ENCODE measurements around the gene FBH1. TPM values are rescaled to one million over a fixed set of nuclear protein-coding genes. Genes with fewer than 3 reads are reported as not detected.

FBH1 gene
- total and polyA plus RNA-seq, 7 experiments from 2014 or later: 59.9 to 105 (median 78.6) TPM

GRCh38 chr10:5942001-5942400, 52.0 kb downstream of the FBH1 start:
- Histone ChIP-seq H3K4me1 (ENCODE audit: control insufficient read depth in 2 of 2, insufficient read depth in 2 of 2, low read length in 2 of 2) (no peaks in the 10 kb centered on the region), H3K4me3 (ENCODE audit: low read length) (no peak overlapping the region), H3K36me3 (ENCODE audit: control insufficient read depth in 2 of 3, insufficient read depth in 3 of 3, low read length in 3 of 3) (peaks cover 0 to 18% (median 0%) of the 10 kb centered on the region in 3 experiments), H3K27me3 (ENCODE audit: control insufficient read depth in 2 of 2, insufficient read depth in 2 of 2, low read length in 2 of 2) (no peaks in the 10 kb centered on the region), H3K9me3 (ENCODE audit: control insufficient read depth in 2 of 3, low read length in 3 of 3) (no peaks in the 10 kb centered on the region), H3K27ac (ENCODE audit: low read depth, low read length) (no peak overlapping the region)
- Mint-ChIP-seq H3K4me3 (no peak overlapping the region), H3K36me3 (peaks cover 4 to 13% (median 8%) of the 10 kb centered on the region in 5 donors), H3K4me1 (peaks cover 3 to 13% (median 8%) of the 10 kb centered on the region in 7 donors), H3K27ac (no peak overlapping the region), H3K9me3 (peaks cover 0 to 3% (median 0%) of the 10 kb centered on the region in 11 donors), H3K27me3 (no peaks in the 10 kb centered on the region)
- POLR2A ChIA-PET: no interaction called here
- intact Hi-C loops (cut with micrococcal nuclease): no loop called here
- CTCF ChIA-PET: no interaction called here
- ATAC-seq (no peak), DNase-seq (no peak)

DNA sequence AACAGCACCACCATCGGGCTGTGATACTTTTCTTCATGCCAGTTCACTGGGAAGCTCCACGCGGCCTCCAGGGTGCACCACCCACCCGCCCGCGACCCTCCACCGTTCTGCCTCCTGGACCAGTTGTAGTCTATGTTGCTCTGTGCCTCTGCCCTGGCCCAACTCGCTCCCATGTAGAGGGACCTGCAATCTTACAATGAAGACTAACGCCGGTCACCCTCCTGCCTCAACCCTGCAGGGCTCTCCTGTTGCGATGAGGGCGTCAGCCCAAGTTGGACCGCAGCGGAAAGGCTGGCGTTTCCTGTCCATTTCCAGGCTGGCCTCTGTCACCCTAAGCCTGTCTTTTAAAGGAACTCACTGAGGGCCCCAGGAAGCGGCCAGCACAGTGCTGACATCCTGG, 52.4 kb downstream of the FBH1 start:
- peaks cover 0 to 3% (median 0%) of the 10 kb centered on the region in 11 donors for H3K9me3 Mint-ChIP-seq
- peaks cover 3 to 13% (median 8%) of the 10 kb centered on the region in 7 donors for H3K4me1 Mint-ChIP-seq
- Histone ChIP-seq H3K27me3 (ENCODE audit: control insufficient read depth in 2 of 2, insufficient read depth in 2 of 2, low read length in 2 of 2) (no peaks in the 10 kb centered on the region), H3K4me1 (ENCODE audit: control insufficient read depth in 2 of 2, insufficient read depth in 2 of 2, low read length in 2 of 2) (no peaks in the 10 kb centered on the region), H3K27ac (ENCODE audit: low read depth, low read length) (no peak overlapping the region), H3K36me3 (ENCODE audit: control insufficient read depth in 2 of 3, insufficient read depth in 3 of 3, low read length in 3 of 3) (peaks cover 0 to 13% (median 0%) of the 10 kb centered on the region in 3 experiments), H3K9me3 (ENCODE audit: control insufficient read depth in 2 of 3, low read length in 3 of 3) (no peaks in the 10 kb centered on the region), H3K4me3 (ENCODE audit: low read length) (no peak overlapping the region)
- peaks cover 3 to 12% (median 8%) of the 10 kb centered on the region in 5 donors for H3K36me3 Mint-ChIP-seq
- H3K27me3 Mint-ChIP-seq: no peaks in the 10 kb centered on the region
- ChIA-PET POLR2A (no interaction called here), CTCF (no interaction called here)
- H3K4me3 Mint-ChIP-seq: no peak overlapping the region
- intact Hi-C loops (cut with micrococcal nuclease): no loop called here
- no peak for DNase-seq
- ATAC-seq: peak; percentile 66
- no peak overlapping the region for H3K27ac Mint-ChIP-seq

DNA sequence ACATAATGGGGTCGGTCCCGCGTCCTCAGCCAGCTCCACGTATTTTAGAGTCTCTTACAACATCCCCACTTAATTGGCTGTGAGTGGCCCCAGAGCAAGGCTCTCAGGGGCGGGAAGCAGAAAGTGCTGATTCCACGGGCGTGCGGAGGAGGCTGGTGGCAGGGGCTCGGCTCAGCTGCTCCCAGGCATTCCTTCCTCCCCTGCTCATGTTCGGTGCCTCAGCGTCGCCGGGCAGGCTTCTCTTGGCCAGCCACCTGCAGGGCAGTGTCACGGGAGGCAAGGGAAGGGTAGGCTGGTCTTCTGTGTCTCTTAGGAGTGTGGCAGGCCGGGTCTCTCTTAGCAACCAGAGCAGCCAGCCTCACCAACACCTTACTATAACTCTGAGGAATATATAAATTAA, 53.5 kb downstream of the FBH1 start:
- no peak overlapping the region for H3K4me3 Mint-ChIP-seq
- H3K36me3 Mint-ChIP-seq: peaks cover 0 to 4% (median 2%) of the 10 kb centered on the region in 5 donors
- no peaks in the 10 kb centered on the region for H3K27me3 Mint-ChIP-seq
- Histone ChIP-seq H3K4me1 (ENCODE audit: control insufficient read depth in 2 of 2, insufficient read depth in 2 of 2, low read length in 2 of 2) (no peaks in the 10 kb centered on the region), H3K9me3 (ENCODE audit: control insufficient read depth in 2 of 3, low read length in 3 of 3) (no peaks in the 10 kb centered on the region), H3K27ac (ENCODE audit: low read depth, low read length) (no peak overlapping the region), H3K4me3 (ENCODE audit: low read length) (no peak overlapping the region), H3K27me3 (ENCODE audit: control insufficient read depth in 2 of 2, insufficient read depth in 2 of 2, low read length in 2 of 2) (no peaks in the 10 kb centered on the region), H3K36me3 (ENCODE audit: control insufficient read depth in 2 of 3, insufficient read depth in 3 of 3, low read length in 3 of 3) (peaks cover 0 to 5% (median 0%) of the 10 kb centered on the region in 3 experiments)
- POLR2A ChIA-PET: no interaction called here
- peaks cover 0 to 2% (median 0%) of the 10 kb centered on the region in 11 donors for H3K9me3 Mint-ChIP-seq
- no peak overlapping the region for H3K27ac Mint-ChIP-seq
- ATAC-seq: no peak
- CTCF ChIA-PET: no interaction called here
- peaks cover 3 to 13% (median 8%) of the 10 kb centered on the region in 7 donors for H3K4me1 Mint-ChIP-seq
- intact Hi-C loops (cut with micrococcal nuclease): no loop called here
- no peak for DNase-seq

- POLR2A ChIA-PET: no interaction called here
- DNase-seq (no peak), ATAC-seq (no peak)
- H3K4me1 ChIP-seq (ENCODE audit: control insufficient read depth in 2 of 2, insufficient read depth in 2 of 2, low read length in 2 of 2): no peaks in the 10 kb centered on the region
- Mint-ChIP-seq H3K9me3 (peaks cover 0 to 2% (median 0%) of the 10 kb centered on the region in 11 donors), H3K27me3 (no peaks in the 10 kb centered on the region), H3K36me3 (no peaks in the 10 kb centered on the region), H3K4me1 (peaks cover 0 to 19% (median 8%) of the 10 kb centered on the region in 7 donors), H3K4me3 (peak overlapping the region in 2 of 10 donors; percentile 10 to 41), H3K27ac (peak overlapping the region in 1 of 9 donors; percentile 57)
- H3K27me3 ChIP-seq (ENCODE audit: control insufficient read depth in 2 of 2, insufficient read depth in 2 of 2, low read length in 2 of 2): no peaks in the 10 kb centered on the region
- no peak overlapping the region for H3K27ac ChIP-seq (ENCODE audit: low read depth, low read length)
- intact Hi-C loops (cut with micrococcal nuclease): no loop called here
- no peaks in the 10 kb centered on the region for H3K36me3 ChIP-seq (ENCODE audit: control insufficient read depth in 2 of 3, insufficient read depth in 3 of 3, low read length in 3 of 3)
- no peaks in the 10 kb centered on the region for H3K9me3 ChIP-seq (ENCODE audit: control insufficient read depth in 2 of 3, low read length in 3 of 3)
- H3K4me3 ChIP-seq (ENCODE audit: low read length): no peak overlapping the region
- CTCF ChIA-PET: no interaction called here
Measured at GRCh38 chr10:5944389-5945189, 54.5 kb downstream of the FBH1 start.

GRCh38 chr10:5945190-5945509, 55.1 kb downstream of the FBH1 start:
- peaks cover 0 to 19% (median 8%) of the 10 kb centered on the region in 7 donors for H3K4me1 Mint-ChIP-seq
- Histone ChIP-seq H3K27me3 (ENCODE audit: control insufficient read depth in 2 of 2, insufficient read depth in 2 of 2, low read length in 2 of 2) (no peaks in the 10 kb centered on the region), H3K27ac (ENCODE audit: low read depth, low read length) (no peak overlapping the region), H3K4me3 (ENCODE audit: low read length) (no peak overlapping the region), H3K36me3 (ENCODE audit: control insufficient read depth in 2 of 3, insufficient read depth in 3 of 3, low read length in 3 of 3) (no peaks in the 10 kb centered on the region), H3K9me3 (ENCODE audit: control insufficient read depth in 2 of 3, low read length in 3 of 3) (no peaks in the 10 kb centered on the region), H3K4me1 (ENCODE audit: control insufficient read depth in 2 of 2, insufficient read depth in 2 of 2, low read length in 2 of 2) (no peaks in the 10 kb centered on the region)
- intact Hi-C loops (cut with micrococcal nuclease): no loop called here
- ChIA-PET CTCF (no interaction called here), POLR2A (no interaction called here)
- DNase-seq (no peak), ATAC-seq (no peak)
- H3K27me3 Mint-ChIP-seq: no peaks in the 10 kb centered on the region
- H3K36me3 Mint-ChIP-seq: no peaks in the 10 kb centered on the region
- H3K27ac Mint-ChIP-seq: peak overlapping the region in 1 of 9 donors; percentile 57
- peak overlapping the region in 4 of 10 donors; percentile 10 to 82 (median 80) for H3K4me3 Mint-ChIP-seq
- H3K9me3 Mint-ChIP-seq: peaks cover 0 to 3% (median 0%) of the 10 kb centered on the region in 11 donors

DNA sequence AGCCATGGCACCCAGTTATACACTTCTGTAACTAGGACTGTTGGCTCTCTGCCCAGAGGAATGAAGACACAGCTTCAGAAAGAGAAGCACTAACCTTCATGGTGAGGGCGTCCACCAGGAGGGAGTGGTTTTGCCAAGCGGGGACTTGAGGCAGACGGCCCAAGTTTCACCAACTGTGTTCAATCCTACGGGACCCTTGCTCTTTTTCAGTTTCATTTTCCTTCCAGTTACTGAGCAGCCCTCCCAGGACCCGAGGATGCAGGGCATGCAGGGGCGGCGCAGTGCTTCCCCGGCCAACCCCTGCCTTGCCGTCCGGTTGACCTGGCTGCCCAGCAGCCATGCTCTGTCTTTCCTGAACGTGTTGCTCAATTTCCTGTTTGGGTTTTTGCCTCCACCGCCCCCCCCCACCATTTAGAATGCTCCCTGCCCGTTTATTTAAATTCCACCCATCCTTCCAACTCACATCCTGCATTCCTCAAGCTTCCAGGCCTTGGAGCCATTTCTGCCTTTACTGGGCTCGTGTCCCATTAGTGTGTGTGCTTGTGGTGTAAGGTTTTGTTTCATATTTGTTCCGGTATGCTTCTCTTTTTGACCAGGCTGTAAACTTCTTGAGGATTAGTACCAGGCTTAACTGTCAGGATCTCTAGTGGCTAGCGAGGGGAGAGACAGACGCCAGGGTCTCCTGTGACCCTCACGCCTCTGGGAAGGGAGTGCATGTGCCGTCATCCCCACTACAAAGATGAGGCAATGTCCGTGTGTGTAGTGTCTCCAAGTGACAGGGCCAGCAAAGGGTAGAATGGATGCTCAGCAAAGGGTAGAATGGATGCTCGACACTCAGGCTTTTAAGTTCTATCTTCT, 55.7 kb downstream of the FBH1 start:
- intact Hi-C loops (cut with micrococcal nuclease): no loop called here
- Mint-ChIP-seq H3K27me3 (no peaks in the 10 kb centered on the region), H3K36me3 (no peaks in the 10 kb centered on the region), H3K27ac (peak overlapping the region in 4 of 9 donors; percentile 53 to 72 (median 68)), H3K4me1 (peaks cover 0 to 19% (median 8%) of the 10 kb centered on the region in 7 donors), H3K9me3 (peaks cover 0 to 3% (median 0%) of the 10 kb centered on the region in 11 donors), H3K4me3 (peak overlapping the region in 9 of 10 donors; percentile 31 to 82 (median 66))
- H3K27me3 ChIP-seq (ENCODE audit: control insufficient read depth in 2 of 2, insufficient read depth in 2 of 2, low read length in 2 of 2): no peaks in the 10 kb centered on the region
- ChIA-PET POLR2A (no interaction called here), CTCF (no interaction called here)
- DNase-seq (no peak), ATAC-seq (peak; percentile 54)
- no peaks in the 10 kb centered on the region for H3K36me3 ChIP-seq (ENCODE audit: control insufficient read depth in 2 of 3, insufficient read depth in 3 of 3, low read length in 3 of 3)
- no peak overlapping the region for H3K4me3 ChIP-seq (ENCODE audit: low read length)
- H3K27ac ChIP-seq (ENCODE audit: low read depth, low read length): no peak overlapping the region
- no peaks in the 10 kb centered on the region for H3K4me1 ChIP-seq (ENCODE audit: control insufficient read depth in 2 of 2, insufficient read depth in 2 of 2, low read length in 2 of 2)
- H3K9me3 ChIP-seq (ENCODE audit: control insufficient read depth in 2 of 3, low read length in 3 of 3): no peaks in the 10 kb centered on the region
